ENCODE data around the gene TMEM132E. TPM values are rescaled to one million over a fixed set of nuclear protein-coding genes. Genes with fewer than 3 reads are reported as not detected.

TMEM132E gene
- total and polyA plus RNA-seq, 2 of the 4 experiments (the other 2 are of a cell fraction), result not detected

GRCh38 chr17:34680151-34680550 lies 100.8 kb downstream of the TMEM132E start:
- in situ Hi-C loops (cut with MboI; ENCODE audit: low sequenced_read_pairs), result no loop called here
- no TSS peak for BruUV-seq (replicated peaks)

More at GRCh38 chr17:34680151-34680550, 100.8 kb downstream of the TMEM132E start:
- DNase-seq (no peak), ATAC-seq (ENCODE audit: low read depth) (no peak)
- TF ChIP-seq SMC3 (IDR thresholded peaks at IDR 0.05; ENCODE audit: low read depth, low read length) (no peak), MAZ (IDR thresholded peaks at IDR 0.05; ENCODE audit: borderline replicate concordance, low read depth, low read length) (no peak), RFX5 (IDR thresholded peaks at IDR 0.05; ENCODE audit: low read depth, low read length) (no peak), ELK1 (IDR thresholded peaks at IDR 0.05; ENCODE audit: borderline replicate concordance, low read depth, low read length) (no peak), RAD21 (IDR thresholded peaks at IDR 0.05; ENCODE audit: low read length) (no peak), MAFK (IDR thresholded peaks at IDR 0.05; ENCODE audit: low read depth, low read length) (no peak), RCOR1 (IDR thresholded peaks at IDR 0.05; ENCODE audit: insufficient replicate concordance, low read length) (no peak), CTCF (conservative IDR thresholded peaks at IDR 0.05; ENCODE audit: low read depth, low read length) (no peak), CHD1 (IDR thresholded peaks at IDR 0.05; ENCODE audit: low read depth, low read length) (no peak), FOS (IDR thresholded peaks at IDR 0.05; ENCODE audit: low read depth, low read length) (no peak), USF2 (IDR thresholded peaks at IDR 0.05; ENCODE audit: low read depth, low read length) (no peak), NFE2L2 (IDR thresholded peaks at IDR 0.05; ENCODE audit: low read depth, low read length) (no peak), BHLHE40 (IDR thresholded peaks at IDR 0.05; ENCODE audit: low read depth, low read length) (no peak), CEBPB (IDR thresholded peaks at IDR 0.05; ENCODE audit: low read depth, low read length) (no peak), POLR2A (IDR thresholded peaks at IDR 0.05; ENCODE audit: low read depth, low read length) (no peak), MXI1 (IDR thresholded peaks at IDR 0.05; ENCODE audit: borderline replicate concordance, low read depth, low read length) (no peak)
- Histone ChIP-seq H2BK20ac (ENCODE audit: low read depth, low read length) (no peak overlapping the region), H3K4me3 (ENCODE audit: insufficient read depth, low read depth, low read length) (no peak overlapping the region), H3K9me3 (ENCODE audit: control insufficient read depth, insufficient read depth, low read length) (no peaks in the 10 kb centered on the region), H3K4me1 (ENCODE audit: control insufficient read depth, insufficient read depth, low read length) (no peaks in the 10 kb centered on the region), H3K4ac (ENCODE audit: low read depth, low read length) (no peak overlapping the region), H4K91ac (ENCODE audit: insufficient read depth, low read depth, low read length) (no peak overlapping the region), H3K79me1 (ENCODE audit: low read depth in 1 of 2, low read length in 2 of 2) (no peaks in the 10 kb centered on the region), H2BK120ac (ENCODE audit: low read depth, low read length) (no peak overlapping the region), H4K20me1 (ENCODE audit: insufficient read depth, low read length) (no peaks in the 10 kb centered on the region), H3K27me3 (ENCODE audit: control insufficient read depth, insufficient read depth, low read length) (no peaks in the 10 kb centered on the region), H3K23ac (ENCODE audit: low read depth, low read length) (no peak overlapping the region), H3K14ac (replicated peaks; ENCODE audit: low read depth, low read length) (no peak overlapping the region), H2AK5ac (ENCODE audit: low read depth, low read length) (no peak overlapping the region), H2BK15ac (ENCODE audit: low read depth, low read length) (no peak overlapping the region), H3K36me3 (ENCODE audit: control insufficient read depth, insufficient read depth, low read length) (no peaks in the 10 kb centered on the region), H3K9ac (ENCODE audit: low read depth, low read length) (no peak overlapping the region), H2AFZ (replicated peaks; ENCODE audit: low read length, poor library complexity) (no peak overlapping the region), H4K8ac (ENCODE audit: low read depth in 2 of 2, low read length in 2 of 2) (no peak overlapping the region), H3K4me2 (ENCODE audit: low read depth, low read length) (no peak overlapping the region), H3K56ac (ENCODE audit: extremely low read depth, insufficient read depth, low read length) (no peak overlapping the region), H3K18ac (ENCODE audit: low read depth, low read length) (no peak overlapping the region), H2AK9ac (replicated peaks; ENCODE audit: low read depth, low read length, poor library complexity) (no peak overlapping the region), H3K27ac (ENCODE audit: insufficient read depth, low read length) (no peak overlapping the region), H3K9me1 (ENCODE audit: insufficient read depth, low read length) (no peaks in the 10 kb centered on the region), H4K5ac (ENCODE audit: low read depth, low read length) (no peak overlapping the region), H2BK5ac (ENCODE audit: low read depth, low read length, poor library complexity, severe bottlenecking) (no peak overlapping the region)
- dilution Hi-C loops (cut with HindIII; ENCODE audit: low sequenced_read_pairs, unreplicated experiment), result no loop called here
- POLR2A ChIA-PET (ENCODE audit: unreplicated experiment), result no interaction called here
- CTCF ChIA-PET, result no interaction called here
- WGBS, 2 experiments (ENCODE audit: extremely low coverage in 2 of 2, insufficient read length in 1 of 2), result no CpG with 5 or more reads among the region's 1 CpG
- intact Hi-C loops (cut with micrococcal nuclease), result no loop called here

All from IMR-90 (cell line).